H1 (cell line): ENCODE measurements around the gene GPR18. TPM values are rescaled to one million over a fixed set of nuclear protein-coding genes. Genes with fewer than 3 reads are reported as not detected.

Source experiments
- CTCF ChIA-PET: fragments of 300-600 bp; sonication (Branson Sonifier 250); formaldehyde crosslinking; loops from one replicate; lab custom pipeline; 2021; ENCODE audit not compliant: partially characterized antibody; lab: Charles Lee
- POLR2A ChIA-PET: fragments of 300-600 bp; sonication (Branson Sonifier 250); formaldehyde crosslinking; loops from one replicate; lab custom pipeline; 2021; ENCODE audit warnings: inconsistent platforms; ENCODE audit not compliant: partially characterized antibody; lab: Charles Lee
- DNase-seq, 2 experiments: peaks; one replicate each; pipeline versions ENCODE4 v3.0.0 to v3.0.0-alpha.2; 2010 to 2022; ENCODE audit warnings: low spot score in 2 of 2, low read depth in 1 of 2, mixed read lengths in 1 of 2
- FAIRE-seq: peaks from 2 replicates; lab custom pipeline; 2011; peaks lifted over from hg19 to GRCh38; lab: Jason Lieb, UNC
- H2AFZ ChIP-seq: 2 replicates; pipeline ENCODE4 v1.8.1; 2012; ENCODE audit warnings: low read length, inconsistent platforms
- H2AK5ac ChIP-seq: 2 replicates; pipeline ENCODE4 v1.6.1; 2013; ENCODE audit warnings: low read depth, low read length
- H2BK120ac ChIP-seq: replicated peaks from 2 replicates; pipeline ENCODE3; 2013; ENCODE audit warnings: low read depth, low read length, inconsistent platforms
- H2BK12ac ChIP-seq: 2 replicates; pipeline ENCODE4 v1.6.1; 2013; ENCODE audit warnings: low read depth, low read length
- H2BK15ac ChIP-seq: 2 replicates; pipeline ENCODE4 v1.6.1; 2013; ENCODE audit warnings: low read length
- H2BK20ac ChIP-seq: 2 replicates; pipeline ENCODE4 v1.6.1; 2013; ENCODE audit warnings: low read length
- H2BK5ac ChIP-seq: 2 replicates; pipeline ENCODE4 v1.6.1; 2013; ENCODE audit warnings: low read depth, low read length
- H3K14ac ChIP-seq: 2 replicates; pipeline ENCODE4 v1.6.1; 2013; ENCODE audit warnings: inconsistent platforms; ENCODE audit not compliant: insufficient read length
- H3K18ac ChIP-seq: 2 replicates; pipeline ENCODE4 v1.6.1; 2013; ENCODE audit warnings: low read length; ENCODE audit errors: extremely low read depth
- H3K23ac ChIP-seq: 2 replicates; pipeline ENCODE4 v1.6.1; 2013; ENCODE audit warnings: inconsistent platforms; ENCODE audit not compliant: insufficient read length
- H3K23me2 ChIP-seq: 2 replicates; pipeline ENCODE4 v1.6.1; 2013; ENCODE audit warnings: low read depth, low read length
- H3K27ac ChIP-seq: 2 replicates; pipeline ENCODE4 v1.6.1; 2011; ENCODE audit warnings: low read depth, low read length, inconsistent platforms
- H3K27me3 ChIP-seq, 4 experiments: replicated peaks in 1 of 4; 1 replicate in 1 of 4; 2 replicates in 3 of 4; pipeline versions ENCODE4 v1.6.1 to v1.8.1; 2011 to 2013; ENCODE audit warnings: low read length in 3 of 4, mild to moderate bottlenecking in 3 of 4, inconsistent platforms in 2 of 4, mixed read lengths in 2 of 4, moderate library complexity in 1 of 4; ENCODE audit not compliant: control insufficient read depth in 3 of 4, insufficient read depth in 3 of 4; ENCODE audit errors: extremely low read depth in 1 of 4
- H3K36me3 ChIP-seq, 4 experiments: 2 replicates each; pipeline versions ENCODE4 v1.6.1 to v1.8.1; 2011 to 2013; ENCODE audit warnings: mild to moderate bottlenecking in 4 of 4, low read length in 3 of 4, moderate library complexity in 2 of 4, control low read depth in 1 of 4, inconsistent platforms in 1 of 4; ENCODE audit not compliant: insufficient read depth in 4 of 4, control insufficient read depth in 2 of 4
- H3K4ac ChIP-seq: replicated peaks from 2 replicates; pipeline ENCODE3; 2013; ENCODE audit warnings: low read length, low read depth, mixed read lengths, inconsistent platforms; ENCODE audit not compliant: insufficient read length
- H3K4me1 ChIP-seq, 4 experiments: replicated peaks in 1 of 4; 1 replicate in 1 of 4; 2 replicates in 3 of 4; pipeline versions ENCODE4 v1.6.1 to v1.8.1; 2011 to 2013; ENCODE audit warnings: low read length in 3 of 4, inconsistent platforms in 2 of 4, mixed read lengths in 1 of 4; ENCODE audit not compliant: insufficient read depth in 4 of 4, control insufficient read depth in 3 of 4
- H3K4me2 ChIP-seq, 2 experiments: 2 replicates each; pipeline versions ENCODE4 v1.6.1 to v1.8.1; 2011 to 2013; ENCODE audit warnings: low read depth in 2 of 2, low read length in 2 of 2, control low read depth in 1 of 2, inconsistent platforms in 1 of 2, mild to moderate bottlenecking in 1 of 2; ENCODE audit not compliant: insufficient read depth in 1 of 2
- H3K4me3 ChIP-seq, 4 experiments: fragments of 200-600, 300-600 bp in 1 of 4; sonication (generic), shearing (Covaris generic), sonication (Bioruptor Twin) in 1 of 4; 2 replicates each; pipeline versions ENCODE4 v1.5.1 to v1.8.1; 2011 to 2016; ENCODE audit warnings: low read length in 4 of 4, low read depth in 3 of 4, control low read depth in 2 of 4, inconsistent platforms in 2 of 4, mild to moderate bottlenecking in 2 of 4, mixed read lengths in 1 of 4, moderate library complexity in 1 of 4; ENCODE audit not compliant: insufficient read depth in 2 of 4; ENCODE audit errors: extremely low read depth in 1 of 4
- H3K56ac ChIP-seq: replicated peaks from 2 replicates; pipeline ENCODE3; 2013; ENCODE audit warnings: low read depth, mild to moderate bottlenecking, mixed read lengths, low read length, inconsistent platforms; ENCODE audit not compliant: insufficient read length
- H3K79me1 ChIP-seq: 2 replicates; pipeline ENCODE4 v1.6.1; 2013; ENCODE audit warnings: low read depth, low read length, control low read depth
- H3K79me2 ChIP-seq, 2 experiments: 2 replicates each; pipeline versions ENCODE4 v1.6.1 to v1.8.1; 2012 to 2013; ENCODE audit warnings: low read length in 2 of 2, mild to moderate bottlenecking in 2 of 2, inconsistent platforms in 1 of 2; ENCODE audit not compliant: insufficient read depth in 2 of 2, control insufficient read depth in 1 of 2
- H3K9ac ChIP-seq, 4 experiments: replicated peaks in 1 of 4; 1 replicate in 1 of 4; 2 replicates in 3 of 4; pipeline versions ENCODE4 v1.6.1 to v1.8.1; 2011 to 2013; ENCODE audit warnings: low read depth in 3 of 4, low read length in 3 of 4, control low read depth in 2 of 4, mild to moderate bottlenecking in 2 of 4, moderate library complexity in 2 of 4, inconsistent platforms in 1 of 4; ENCODE audit errors: extremely low read depth in 1 of 4
- H3K9me3 ChIP-seq, 2 experiments: 2 replicates each; pipeline versions ENCODE4 v1.6.1 to v1.8.1; 2012 to 2013; ENCODE audit warnings: mild to moderate bottlenecking in 2 of 2, moderate library complexity in 2 of 2, control low read depth in 1 of 2, inconsistent platforms in 1 of 2, low read depth in 1 of 2, low read length in 1 of 2, mixed read lengths in 1 of 2; ENCODE audit not compliant: insufficient read depth in 2 of 2
- H4K20me1 ChIP-seq, 2 experiments: replicated peaks in 1 of 2; 2 replicates each; pipeline versions ENCODE3 to v1.8.1; 2011 to 2013; ENCODE audit warnings: inconsistent platforms in 2 of 2, low read length in 2 of 2, mild to moderate bottlenecking in 1 of 2; ENCODE audit not compliant: insufficient read depth in 2 of 2, control insufficient read depth in 1 of 2
- H4K5ac ChIP-seq: 2 replicates; pipeline ENCODE4 v1.6.1; 2013; ENCODE audit warnings: low read length, low read depth, mixed read lengths, inconsistent platforms; ENCODE audit not compliant: insufficient read length
- H4K8ac ChIP-seq: 2 replicates; pipeline ENCODE4 v1.8.0; 2013; ENCODE audit warnings: mild to moderate bottlenecking, moderate library complexity, low read length, inconsistent platforms; ENCODE audit not compliant: insufficient read depth; ENCODE audit errors: extremely low read depth
- H4K91ac ChIP-seq: replicated peaks from 2 replicates; pipeline ENCODE3; 2013; ENCODE audit warnings: low read length, mixed read lengths, inconsistent platforms; ENCODE audit not compliant: insufficient read length
- EP300 ChIP-seq, 2 experiments: IDR thresholded peaks; 1 replicate in 1 of 2; 2 replicates in 1 of 2; pipeline ENCODE4 v1.6.1; 2011 to 2012; ENCODE audit warnings: low read depth in 2 of 2, low read length in 2 of 2, mild to moderate bottlenecking in 2 of 2, borderline replicate concordance in 1 of 2, inconsistent platforms in 1 of 2, moderate library complexity in 1 of 2
- EZH2 ChIP-seq: fragments of 200-600 bp; sonication (generic); IDR thresholded peaks from 2 replicates; pipeline ENCODE4 v1.7.1; 2012; ENCODE audit warnings: low read depth, mild to moderate bottlenecking, moderate library complexity, low read length, inconsistent platforms; ENCODE audit not compliant: severe bottlenecking
- GTF2F1 ChIP-seq: IDR thresholded peaks from 2 replicates; pipeline ENCODE4 v1.6.1; 2012; ENCODE audit warnings: low read depth, low read length, improper control_type of control experiment, borderline replicate concordance
- KDM5A ChIP-seq: fragments of 200-600 bp; IDR thresholded peaks from 2 replicates; pipeline ENCODE4 v1.7.1; 2012; ENCODE audit warnings: mild to moderate bottlenecking, low read length, inconsistent platforms, mixed read lengths
- NANOG ChIP-seq: IDR thresholded peaks from 2 replicates; pipeline ENCODE4 v1.6.1; 2011; ENCODE audit warnings: low read length, low read depth, mild to moderate bottlenecking, inconsistent platforms; ENCODE audit not compliant: insufficient read depth, poor library complexity, severe bottlenecking
- RNF2 ChIP-seq: fragments of 200-900, 300-1000 bp; sonication (generic); IDR thresholded peaks from 2 replicates; pipeline ENCODE4 v1.7.1; 2016; ENCODE audit warnings: borderline replicate concordance, low read depth, mild to moderate bottlenecking, antibody characterized with exemption, low read length; ENCODE audit not compliant: poor library complexity, severe bottlenecking; ENCODE audit errors: missing control alignments
- SIN3A ChIP-seq, 2 experiments: IDR thresholded peaks in 1 of 2; conservative IDR thresholded peaks in 1 of 2; 2 replicates each; pipeline ENCODE4 v1.6.1; 2011 to 2012; ENCODE audit warnings: low read length in 2 of 2, improper control_type of control experiment in 1 of 2, low read depth in 1 of 2, mild to moderate bottlenecking in 1 of 2
- SP2 ChIP-seq: IDR thresholded peaks from 2 replicates; pipeline ENCODE4 v1.6.1; 2012; ENCODE audit warnings: mild to moderate bottlenecking, low read length, inconsistent platforms
- SRF ChIP-seq: IDR thresholded peaks from 2 replicates; pipeline ENCODE4 v1.6.1; 2011; ENCODE audit warnings: mild to moderate bottlenecking, low read depth, low read length, moderate library complexity
- TAF1 ChIP-seq: IDR thresholded peaks from 2 replicates; pipeline ENCODE4 v1.6.1; 2011; ENCODE audit warnings: mild to moderate bottlenecking, low read depth, low read length
- TCF12 ChIP-seq: IDR thresholded peaks from 2 replicates; pipeline ENCODE4 v1.6.1; 2011; ENCODE audit warnings: low read depth, mild to moderate bottlenecking, low read length
- WGBS, 2 experiments: shearing (Covaris generic) in 1 of 2; methylation state at CpG; one replicate each; pipeline versions ENCODE4 v1.1.6 to v1.1.7; 2013 to 2015; ENCODE audit warnings: low lambda C conversion rate in 2 of 2, mixed read lengths in 2 of 2, inconsistent platforms in 1 of 2, low coverage in 1 of 2, missing lambda C conversion rate in 1 of 2; ENCODE audit not compliant: insufficient replicate concordance in 2 of 2, insufficient coverage in 1 of 2, insufficient read length in 1 of 2; ENCODE audit errors: extremely low coverage in 1 of 2, missing lambda C conversion rate in 1 of 2; 5-methylcytosine and 5-hydroxymethylcytosine counted together
- polyA plus RNA-seq, 7 experiments: library from polyadenylated mRNA; depleted of rRNA in 3 of 7; stranded (reverse) in 5 of 7; unstranded in 2 of 7; fragments of >200 nt in 5 of 7; fragments of 200-250 nt in 2 of 7; gene quantifications; 1 replicate in 5 of 7; 2 replicates in 1 of 7; 4 replicates in 1 of 7; pipeline versions ENCODE4 v1.2.1 to v1.2.3, GENCODE V29; 2011 to 2013; ENCODE audit warnings: missing spikeins in 2 of 7, mixed read lengths in 2 of 7
- total RNA-seq: library from RNA; stranded (reverse); fragmentation: NEBNext Ultra II Directional; extraction: Animal tissue kit (Norgen Biotek cat#: 25700); gene quantifications from 2 replicates; pipeline ENCODE4 v1.2.1, GENCODE V29; 2021
- TF ChIP-seq, protein P1 (sequence below): IDR thresholded peaks from 2 replicates; pipeline ENCODE4 v1.6.1; 2012; ENCODE audit warnings: inconsistent platforms

The GPR18 gene
- total and polyA plus RNA-seq, 2 of the 8 experiments (the other 6 are each of a cell fraction or from before 2014, with no cell fraction given) = not detected

- Histone ChIP-seq H3K18ac (no peak overlapping the region), H3K4me1 (peaks cover 0 to 4% (median 2%) of the 10 kb centered on the region in 4 experiments; a peak in 2 of 7 replicates), H3K79me2 (no peaks in the 10 kb centered on the region; a peak in 1 of 4 replicates), H3K23ac (no peak overlapping the region), H3K4ac (no peak overlapping the region), H4K20me1 (peaks cover 0 to 6% of the 10 kb centered on the region in 2 experiments), H2BK120ac (no peak overlapping the region), H3K36me3 (peaks cover 0 to 4% (median 1%) of the 10 kb centered on the region in 4 experiments; a peak in 1 of 8 replicates), H4K8ac (no peak overlapping the region), H3K23me2 (no peaks in the 10 kb centered on the region), H4K91ac (no peak overlapping the region), H2BK5ac (no peak overlapping the region), H2BK12ac (no peak overlapping the region), H2AFZ (no peak overlapping the region), H2AK5ac (no peak overlapping the region), H2BK20ac (no peak overlapping the region), H3K79me1 (no peaks in the 10 kb centered on the region; the same call in 1 of the 2 replicates), H3K27ac (no peak overlapping the region), H3K27me3 (no peaks in the 10 kb centered on the region), H3K9ac (no peak overlapping the region), H4K5ac (no peak overlapping the region), H3K14ac (no peak overlapping the region), H3K4me3 (no peak overlapping the region), H2BK15ac (no peak overlapping the region), H3K4me2 (no peak overlapping the region), H3K56ac (no peak overlapping the region), H3K9me3 (no peaks in the 10 kb centered on the region)
- CTCF ChIA-PET = interaction anchor here (0.8 to 4.7 kb wide), 5 partner anchors 11 to 277 kb away, joined by 3 to 34 read pairs (median 5); no protein-coding TSS in a partner anchor
- FAIRE-seq = no peak
- DNase-seq = no peak
- TF ChIP-seq EZH2 (no peak), SP2 (no peak), SRF (no peak), TAF1 (no peak), NANOG (no peak), RNF2 (no peak), KDM5A (no peak), TCF12 (no peak), SIN3A (conservative IDR thresholded peaks at IDR 0.05 in 1 of 2, IDR thresholded peaks at IDR 0.05 in 1 of 2; ENCODE audit: low read depth in 1 of 2, low read length in 2 of 2) (no peak), GTF2F1 (no peak), EP300 (IDR thresholded peaks at IDR 0.05; ENCODE audit: borderline replicate concordance in 1 of 2, low read depth in 2 of 2, low read length in 2 of 2) (no peak)
- TF ChIP-seq, protein P1, sequence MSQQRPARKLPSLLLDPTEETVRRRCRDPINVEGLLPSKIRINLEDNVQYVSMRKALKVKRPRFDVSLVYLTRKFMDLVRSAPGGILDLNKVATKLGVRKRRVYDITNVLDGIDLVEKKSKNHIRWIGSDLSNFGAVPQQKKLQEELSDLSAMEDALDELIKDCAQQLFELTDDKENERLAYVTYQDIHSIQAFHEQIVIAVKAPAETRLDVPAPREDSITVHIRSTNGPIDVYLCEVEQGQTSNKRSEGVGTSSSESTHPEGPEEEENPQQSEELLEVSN = no peak
- 93% methylated on average over 14 of the region's 14 CpGs; no CpG with 5 or more reads in 1 of the 2 experiments for WGBS, 2 experiments
- POLR2A ChIA-PET = interaction anchor here (1.9 to 2.1 kb wide), 2 partner anchors 10 to 55 kb away, joined by 4 to 20 read pairs; partner anchors contain the start of gene UBAC2
Measured at GRCh38 chr13:99254830-99255229, 3.3 kb downstream of the GPR18 start.
